OCI-LY1 (cell line): ENCODE results near the gene RGS2.

Source experiments
- H2AFZ ChIP-seq: fragments of 200-600 bp; sonication (generic), shearing (Covaris generic); 2 replicates; pipeline ENCODE4 v1.6.0; 2014; ENCODE audit warnings: antibody characterized with exemption, mild to moderate bottlenecking, low read length
- H3F3A ChIP-seq: fragments of 200-600 bp; sonication (generic), shearing (Covaris generic); 2 replicates; pipeline ENCODE4 v1.6.0; 2014; ENCODE audit warnings: mild to moderate bottlenecking, antibody characterized with exemption, low read length, moderate library complexity; ENCODE audit not compliant: insufficient read depth
- H3K27ac ChIP-seq: fragments of 200-600 bp; sonication (generic); 2 replicates; pipeline ENCODE4 v1.5.1; 2014; ENCODE audit warnings: low read length, mixed run types, mild to moderate bottlenecking, low read depth; ENCODE audit not compliant: poor library complexity, severe bottlenecking
- H3K27me3 ChIP-seq: fragments of 200-600 bp; sonication (generic); 2 replicates; pipeline ENCODE4 v1.6.0; 2014; ENCODE audit warnings: antibody characterized with exemption, mild to moderate bottlenecking, low read length, moderate library complexity; ENCODE audit not compliant: insufficient read depth
- H3K36me3 ChIP-seq: fragments of 200-600 bp; sonication (generic); 2 replicates; pipeline ENCODE4 v1.6.1; 2014; ENCODE audit warnings: mild to moderate bottlenecking, antibody characterized with exemption, low read length, moderate library complexity, mixed read lengths; ENCODE audit not compliant: insufficient read depth
- H3K4me1 ChIP-seq: fragments of 200-600 bp; sonication (generic); 2 replicates; pipeline ENCODE4 v1.5.1; 2014; ENCODE audit warnings: mild to moderate bottlenecking, low read length, moderate library complexity; ENCODE audit not compliant: insufficient read depth, severe bottlenecking
- H3K4me2 ChIP-seq: fragments of 200-600 bp; sonication (generic), shearing (Covaris generic); 2 replicates; pipeline ENCODE4 v1.6.1; 2014; ENCODE audit warnings: low read length
- H3K4me3 ChIP-seq: fragments of 200-600 bp; sonication (generic); 2 replicates; pipeline ENCODE4 v1.5.1; 2014; ENCODE audit warnings: low read length, low read depth, mild to moderate bottlenecking, mixed read lengths; ENCODE audit not compliant: poor library complexity, severe bottlenecking
- H3K79me2 ChIP-seq: fragments of 200-600 bp; shearing (Covaris generic); 2 replicates; pipeline ENCODE4 v1.6.1; 2016; ENCODE audit warnings: mixed run types, low read length, mixed read lengths; ENCODE audit not compliant: insufficient read depth
- H3K9ac ChIP-seq: fragments of 200-600 bp; sonication (generic), shearing (Covaris generic); 2 replicates; pipeline ENCODE4 v1.6.1; 2014; ENCODE audit warnings: mild to moderate bottlenecking, low read length, mixed read lengths
- H3K9me2 ChIP-seq: fragments of 200-600 bp; sonication (generic), shearing (Covaris generic); 2 replicates; pipeline ENCODE4 v1.6.1; 2014; ENCODE audit warnings: low read depth, mild to moderate bottlenecking, low read length, mixed read lengths
- H3K9me3 ChIP-seq: fragments of 200-600 bp; shearing (Covaris generic); 2 replicates; pipeline ENCODE4 v1.6.1; 2014; ENCODE audit warnings: low read length, mixed read lengths
- H4K20me1 ChIP-seq: fragments of 200-600 bp; sonication (generic), shearing (Covaris generic); 2 replicates; pipeline ENCODE4 v1.6.0; 2016; ENCODE audit warnings: mild to moderate bottlenecking, low read length; ENCODE audit not compliant: insufficient read depth
- EZH2 ChIP-seq: fragments of 200-600 bp; sonication (generic), shearing (Covaris generic); IDR thresholded peaks from 2 replicates; pipeline ENCODE4 v1.8.0; 2017; ENCODE audit warnings: borderline replicate concordance, mixed run types, mild to moderate bottlenecking, antibody characterized with exemption, low read length, moderate library complexity, mixed read lengths
- TF ChIP-seq, protein P1 (sequence below): fragments of 200-600 bp; sonication (generic), shearing (Covaris generic); IDR thresholded peaks from 2 replicates; pipeline ENCODE4 v1.5.1; 2017; ENCODE audit warnings: mild to moderate bottlenecking, antibody characterized with exemption, low read length, moderate library complexity, mixed read lengths

RGS2 gene

DNA sequence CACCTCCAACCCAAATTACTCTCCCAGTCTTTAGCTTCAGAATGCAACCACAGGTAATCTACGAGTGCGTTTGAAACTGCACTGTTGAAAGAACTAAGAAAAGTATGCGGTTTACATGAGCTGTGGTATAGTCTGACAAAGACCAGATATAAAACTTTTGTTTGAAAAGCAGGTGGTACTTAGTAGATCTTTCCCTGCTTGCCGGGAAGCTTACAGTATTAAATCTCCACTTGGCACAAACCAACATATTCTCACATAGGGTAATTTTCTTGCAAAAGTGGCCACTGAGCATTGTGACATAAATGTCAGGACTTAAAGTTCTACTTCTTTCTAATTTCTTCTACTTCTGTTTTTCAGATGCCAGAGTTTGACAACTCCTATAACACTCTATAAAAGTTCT lies 8.4 kb downstream of the RGS2 start:
- no peak overlapping the region for H3K4me2 ChIP-seq
- TF ChIP-seq, protein P1, sequence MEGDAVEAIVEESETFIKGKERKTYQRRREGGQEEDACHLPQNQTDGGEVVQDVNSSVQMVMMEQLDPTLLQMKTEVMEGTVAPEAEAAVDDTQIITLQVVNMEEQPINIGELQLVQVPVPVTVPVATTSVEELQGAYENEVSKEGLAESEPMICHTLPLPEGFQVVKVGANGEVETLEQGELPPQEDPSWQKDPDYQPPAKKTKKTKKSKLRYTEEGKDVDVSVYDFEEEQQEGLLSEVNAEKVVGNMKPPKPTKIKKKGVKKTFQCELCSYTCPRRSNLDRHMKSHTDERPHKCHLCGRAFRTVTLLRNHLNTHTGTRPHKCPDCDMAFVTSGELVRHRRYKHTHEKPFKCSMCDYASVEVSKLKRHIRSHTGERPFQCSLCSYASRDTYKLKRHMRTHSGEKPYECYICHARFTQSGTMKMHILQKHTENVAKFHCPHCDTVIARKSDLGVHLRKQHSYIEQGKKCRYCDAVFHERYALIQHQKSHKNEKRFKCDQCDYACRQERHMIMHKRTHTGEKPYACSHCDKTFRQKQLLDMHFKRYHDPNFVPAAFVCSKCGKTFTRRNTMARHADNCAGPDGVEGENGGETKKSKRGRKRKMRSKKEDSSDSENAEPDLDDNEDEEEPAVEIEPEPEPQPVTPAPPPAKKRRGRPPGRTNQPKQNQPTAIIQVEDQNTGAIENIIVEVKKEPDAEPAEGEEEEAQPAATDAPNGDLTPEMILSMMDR = no peak
- no peak for TF ChIP-seq EZH2
- no peaks in the 10 kb centered on the region for H3K36me3 ChIP-seq

DNA sequence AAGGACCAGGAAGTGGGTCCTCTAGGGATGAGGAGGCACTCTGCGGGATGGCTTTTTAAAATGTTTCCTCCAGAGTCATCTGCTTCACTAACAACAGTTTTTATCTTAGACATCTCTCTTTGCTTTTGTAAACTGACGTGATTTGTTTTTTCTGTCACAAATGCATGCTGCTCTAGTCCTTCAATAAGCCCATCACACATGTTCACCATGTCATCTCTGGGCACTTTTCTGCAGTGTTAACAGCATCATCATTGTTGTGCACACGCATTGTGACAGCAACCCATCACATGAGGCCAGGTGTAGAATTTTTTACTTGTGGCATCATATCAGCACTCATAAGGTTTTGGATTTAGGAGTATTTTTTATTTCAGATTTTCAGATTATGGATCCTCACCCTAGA lies 12.5 kb downstream of the RGS2 start:
- no peaks in the 10 kb centered on the region; the same call in 1 of the 2 replicates for H3K27me3 ChIP-seq
- no peak overlapping the region for H3K4me2 ChIP-seq
- H3K9me2 ChIP-seq = no peaks in the 10 kb centered on the region
- TF ChIP-seq, protein P1 = no peak
- no peak for TF ChIP-seq EZH2
- H4K20me1 ChIP-seq = no peaks in the 10 kb centered on the region
- H3K36me3 ChIP-seq = no peaks in the 10 kb centered on the region
- H3K4me3 ChIP-seq = no peak overlapping the region
- H3K4me1 ChIP-seq = no peaks in the 10 kb centered on the region
- no peaks in the 10 kb centered on the region for H3F3A ChIP-seq
- H3K27ac ChIP-seq = no peak overlapping the region
- no peak overlapping the region for H3K9ac ChIP-seq
- no peak overlapping the region for H2AFZ ChIP-seq
- no peaks in the 10 kb centered on the region for H3K9me3 ChIP-seq
- H3K79me2 ChIP-seq = no peaks in the 10 kb centered on the region

More for the DNA sequence above, 8.4 kb downstream of the RGS2 start:
- Histone ChIP-seq H3K9me2 (no peaks in the 10 kb centered on the region), H3K27ac (no peak overlapping the region), H4K20me1 (no peaks in the 10 kb centered on the region), H3K79me2 (no peaks in the 10 kb centered on the region), H3F3A (no peaks in the 10 kb centered on the region), H3K4me3 (no peak overlapping the region), H3K9ac (no peak overlapping the region), H3K9me3 (no peaks in the 10 kb centered on the region), H3K27me3 (no peaks in the 10 kb centered on the region), H2AFZ (no peak overlapping the region), H3K4me1 (no peaks in the 10 kb centered on the region)

DNA sequence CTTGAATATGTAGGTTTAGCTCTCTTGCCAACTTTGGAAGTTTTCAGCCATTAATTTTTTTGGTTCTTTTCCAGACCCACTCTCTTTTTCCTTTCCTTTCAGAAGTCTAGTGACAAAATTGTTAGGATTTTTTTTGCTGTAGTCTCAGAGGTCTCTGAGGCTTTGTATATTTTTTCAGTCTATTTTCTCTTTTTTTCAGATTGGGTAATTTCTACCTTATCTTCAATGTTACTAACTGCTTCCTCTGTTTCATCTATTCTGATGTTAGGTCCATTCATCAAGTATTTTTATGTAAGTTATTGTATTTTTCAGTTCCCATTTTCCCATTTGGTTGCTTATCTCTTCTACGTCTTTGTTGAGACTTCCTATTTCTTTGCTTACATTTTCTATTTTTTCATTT lies 15.7 kb downstream of the RGS2 start:
- H3K9me2 ChIP-seq = no peaks in the 10 kb centered on the region
- no peak overlapping the region for H2AFZ ChIP-seq
- no peaks in the 10 kb centered on the region for H3K36me3 ChIP-seq
- no peaks in the 10 kb centered on the region for H4K20me1 ChIP-seq
- H3K9me3 ChIP-seq = no peaks in the 10 kb centered on the region
- H3F3A ChIP-seq = no peaks in the 10 kb centered on the region
- H3K4me3 ChIP-seq = no peak overlapping the region
- no peak overlapping the region for H3K9ac ChIP-seq
- no peak overlapping the region for H3K27ac ChIP-seq
- no peaks in the 10 kb centered on the region; the same call in 1 of the 2 replicates for H3K27me3 ChIP-seq
- no peak for TF ChIP-seq EZH2
- TF ChIP-seq, protein P1 = no peak
- H3K79me2 ChIP-seq = no peaks in the 10 kb centered on the region
- H3K4me2 ChIP-seq = no peak overlapping the region
- H3K4me1 ChIP-seq = no peaks in the 10 kb centered on the region
